ENCODE data around the gene SLC35E1. TPM values are rescaled to one million over a fixed set of nuclear protein-coding genes. Genes with fewer than 3 reads are reported as not detected.

SLC35E1 gene
- total and polyA plus RNA-seq, 2 of the 4 experiments (the other 2 are of a cell fraction), result 22.6 to 38.0 TPM

DNA sequence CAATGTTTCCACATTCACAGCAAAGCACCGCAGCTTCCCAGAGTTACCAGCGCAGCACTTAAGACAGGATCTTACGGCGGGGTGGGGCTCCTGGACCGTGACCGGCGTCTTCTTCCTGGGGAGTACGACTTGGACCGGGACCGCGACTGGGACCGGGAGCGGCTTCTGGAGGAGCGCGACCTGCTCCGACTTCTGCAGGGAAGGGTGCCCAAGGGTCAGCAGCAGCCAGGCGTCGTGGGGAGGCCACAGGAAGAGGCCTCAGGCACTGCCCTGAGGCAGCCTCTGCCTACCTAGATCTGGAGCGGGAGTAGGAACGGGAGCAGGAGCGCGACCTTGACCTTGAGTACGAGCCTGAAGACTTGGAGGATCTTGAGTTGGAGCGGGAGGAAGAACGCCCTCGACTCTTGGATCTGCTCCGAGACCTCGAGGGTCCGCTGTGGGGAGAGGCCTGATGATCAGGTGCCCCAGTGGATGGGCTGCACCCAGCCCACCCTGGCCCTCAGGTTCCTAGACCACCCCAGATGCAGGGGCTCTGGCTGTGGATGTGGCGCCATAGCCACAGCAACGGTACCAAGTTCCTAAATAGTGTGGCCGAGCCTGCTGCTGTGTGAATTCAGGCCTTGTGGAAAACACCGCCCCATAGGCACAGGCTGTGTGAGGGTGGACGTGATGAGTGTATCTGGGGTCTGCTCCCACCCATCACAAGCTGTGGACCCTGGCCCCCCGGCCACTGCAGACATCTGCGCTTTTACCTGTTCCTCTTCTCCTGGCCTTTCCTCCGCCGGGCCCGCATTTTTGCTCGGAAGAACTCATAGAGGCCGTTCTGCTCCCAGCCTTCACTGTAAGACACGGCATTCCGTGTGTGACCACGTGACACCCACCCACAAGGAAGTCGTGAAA, 51.9 kb downstream of the SLC35E1 start (continued):
- no peak for TF ChIP-seq NFE2L2 (IDR thresholded peaks at IDR 0.05; ENCODE audit: low read depth, low read length)

DNA sequence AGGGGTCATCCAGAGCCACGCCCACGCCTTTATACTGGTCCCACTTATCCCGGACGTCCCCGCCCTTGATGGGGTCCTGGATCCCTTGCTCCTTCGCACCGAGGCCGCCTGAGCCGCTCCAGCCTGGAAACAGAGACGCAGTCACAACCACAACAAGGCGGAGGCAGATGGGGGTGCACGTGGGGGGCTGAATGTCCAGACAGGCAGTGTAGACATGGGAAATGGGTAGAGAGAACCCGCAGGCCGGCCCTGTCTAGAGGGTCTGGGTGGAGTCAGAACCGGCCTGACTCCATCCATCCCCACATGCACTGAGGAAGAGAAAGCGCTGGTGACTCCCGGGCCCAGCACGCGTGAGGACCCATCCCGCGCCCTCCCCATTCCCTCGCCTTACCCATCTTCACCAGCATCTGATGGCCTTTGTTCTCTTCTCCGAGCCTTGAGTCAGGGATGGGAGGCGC, 53.0 kb downstream of the SLC35E1 start:
- Histone ChIP-seq H3K27me3 (ENCODE audit: control insufficient read depth, insufficient read depth, low read length) (no peaks in the 10 kb centered on the region), H3K4ac (ENCODE audit: low read depth, low read length) (no peak overlapping the region), H2AK5ac (ENCODE audit: low read depth, low read length) (no peak overlapping the region), H2AFZ (replicated peaks; ENCODE audit: low read length, poor library complexity) (no peak overlapping the region), H3K4me1 (ENCODE audit: control insufficient read depth, insufficient read depth, low read length) (no peaks in the 10 kb centered on the region), H2BK20ac (ENCODE audit: low read depth, low read length) (no peak overlapping the region), H4K8ac (ENCODE audit: low read depth in 2 of 2, low read length in 2 of 2) (no peak overlapping the region), H3K9me1 (ENCODE audit: insufficient read depth, low read length) (no peaks in the 10 kb centered on the region), H3K4me2 (ENCODE audit: low read depth, low read length) (no peak overlapping the region), H2BK5ac (ENCODE audit: low read depth, low read length, poor library complexity, severe bottlenecking) (no peak overlapping the region), H4K91ac (ENCODE audit: insufficient read depth, low read depth, low read length) (no peak overlapping the region), H4K5ac (ENCODE audit: low read depth, low read length) (no peak overlapping the region), H3K79me1 (ENCODE audit: low read depth in 1 of 2, low read length in 2 of 2) (peaks cover 3 to 13% of the 10 kb centered on the region in 2 experiments; a peak in 3 of 4 replicates), H3K18ac (ENCODE audit: low read depth, low read length) (no peak overlapping the region), H3K56ac (ENCODE audit: extremely low read depth, insufficient read depth, low read length) (no peak overlapping the region), H3K4me3 (ENCODE audit: insufficient read depth, low read depth, low read length) (no peak overlapping the region), H4K20me1 (ENCODE audit: insufficient read depth, low read length) (peaks cover 7% of the 10 kb centered on the region; the same call in 1 of the 2 replicates), H2BK15ac (ENCODE audit: low read depth, low read length) (no peak overlapping the region), H3K9ac (ENCODE audit: low read depth, low read length) (no peak overlapping the region), H2AK9ac (replicated peaks; ENCODE audit: low read depth, low read length, poor library complexity) (no peak overlapping the region), H3K27ac (ENCODE audit: insufficient read depth, low read length) (no peak overlapping the region), H3K36me3 (ENCODE audit: control insufficient read depth, insufficient read depth, low read length) (peaks cover 73% of the 10 kb centered on the region), H2BK120ac (ENCODE audit: low read depth, low read length) (no peak overlapping the region), H3K23ac (ENCODE audit: low read depth, low read length) (no peak overlapping the region), H3K9me3 (ENCODE audit: control insufficient read depth, insufficient read depth, low read length) (no peaks in the 10 kb centered on the region), H3K14ac (replicated peaks; ENCODE audit: low read depth, low read length) (no peak overlapping the region)
- no TSS peak for BruUV-seq (replicated peaks)
- ChIA-PET POLR2A (ENCODE audit: unreplicated experiment) (no interaction called here), CTCF (no interaction called here)
- no CpG with 5 or more reads among the region's 24 CpGs for WGBS, 2 experiments (ENCODE audit: extremely low coverage in 2 of 2, insufficient read length in 1 of 2)
- dilution Hi-C loops (cut with HindIII; ENCODE audit: low sequenced_read_pairs, unreplicated experiment) (no loop called here), intact Hi-C loops (cut with micrococcal nuclease) (no loop called here), in situ Hi-C loops (cut with MboI; ENCODE audit: low sequenced_read_pairs) (no loop called here)
- DNase-seq, result no peak
- ATAC-seq (ENCODE audit: low read depth), result no peak
- TF ChIP-seq MAZ (IDR thresholded peaks at IDR 0.05; ENCODE audit: borderline replicate concordance, low read depth, low read length) (no peak), SMC3 (IDR thresholded peaks at IDR 0.05; ENCODE audit: low read depth, low read length) (no peak), FOS (IDR thresholded peaks at IDR 0.05; ENCODE audit: low read depth, low read length) (no peak), NFE2L2 (IDR thresholded peaks at IDR 0.05; ENCODE audit: low read depth, low read length) (no peak), RAD21 (IDR thresholded peaks at IDR 0.05; ENCODE audit: low read length) (no peak), MXI1 (IDR thresholded peaks at IDR 0.05; ENCODE audit: borderline replicate concordance, low read depth, low read length) (no peak), CEBPB (IDR thresholded peaks at IDR 0.05; ENCODE audit: low read depth, low read length) (no peak), CHD1 (IDR thresholded peaks at IDR 0.05; ENCODE audit: low read depth, low read length) (no peak)
- TF ChIP-seq, protein P1, sequence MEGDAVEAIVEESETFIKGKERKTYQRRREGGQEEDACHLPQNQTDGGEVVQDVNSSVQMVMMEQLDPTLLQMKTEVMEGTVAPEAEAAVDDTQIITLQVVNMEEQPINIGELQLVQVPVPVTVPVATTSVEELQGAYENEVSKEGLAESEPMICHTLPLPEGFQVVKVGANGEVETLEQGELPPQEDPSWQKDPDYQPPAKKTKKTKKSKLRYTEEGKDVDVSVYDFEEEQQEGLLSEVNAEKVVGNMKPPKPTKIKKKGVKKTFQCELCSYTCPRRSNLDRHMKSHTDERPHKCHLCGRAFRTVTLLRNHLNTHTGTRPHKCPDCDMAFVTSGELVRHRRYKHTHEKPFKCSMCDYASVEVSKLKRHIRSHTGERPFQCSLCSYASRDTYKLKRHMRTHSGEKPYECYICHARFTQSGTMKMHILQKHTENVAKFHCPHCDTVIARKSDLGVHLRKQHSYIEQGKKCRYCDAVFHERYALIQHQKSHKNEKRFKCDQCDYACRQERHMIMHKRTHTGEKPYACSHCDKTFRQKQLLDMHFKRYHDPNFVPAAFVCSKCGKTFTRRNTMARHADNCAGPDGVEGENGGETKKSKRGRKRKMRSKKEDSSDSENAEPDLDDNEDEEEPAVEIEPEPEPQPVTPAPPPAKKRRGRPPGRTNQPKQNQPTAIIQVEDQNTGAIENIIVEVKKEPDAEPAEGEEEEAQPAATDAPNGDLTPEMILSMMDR (conservative IDR thresholded peaks at IDR 0.05; ENCODE audit: low read depth, low read length), result no peak
- TF ChIP-seq, protein P2, sequence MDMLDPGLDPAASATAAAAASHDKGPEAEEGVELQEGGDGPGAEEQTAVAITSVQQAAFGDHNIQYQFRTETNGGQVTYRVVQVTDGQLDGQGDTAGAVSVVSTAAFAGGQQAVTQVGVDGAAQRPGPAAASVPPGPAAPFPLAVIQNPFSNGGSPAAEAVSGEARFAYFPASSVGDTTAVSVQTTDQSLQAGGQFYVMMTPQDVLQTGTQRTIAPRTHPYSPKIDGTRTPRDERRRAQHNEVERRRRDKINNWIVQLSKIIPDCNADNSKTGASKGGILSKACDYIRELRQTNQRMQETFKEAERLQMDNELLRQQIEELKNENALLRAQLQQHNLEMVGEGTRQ (IDR thresholded peaks at IDR 0.05; ENCODE audit: low read depth, low read length), result no peak
- TF ChIP-seq, protein P3, sequence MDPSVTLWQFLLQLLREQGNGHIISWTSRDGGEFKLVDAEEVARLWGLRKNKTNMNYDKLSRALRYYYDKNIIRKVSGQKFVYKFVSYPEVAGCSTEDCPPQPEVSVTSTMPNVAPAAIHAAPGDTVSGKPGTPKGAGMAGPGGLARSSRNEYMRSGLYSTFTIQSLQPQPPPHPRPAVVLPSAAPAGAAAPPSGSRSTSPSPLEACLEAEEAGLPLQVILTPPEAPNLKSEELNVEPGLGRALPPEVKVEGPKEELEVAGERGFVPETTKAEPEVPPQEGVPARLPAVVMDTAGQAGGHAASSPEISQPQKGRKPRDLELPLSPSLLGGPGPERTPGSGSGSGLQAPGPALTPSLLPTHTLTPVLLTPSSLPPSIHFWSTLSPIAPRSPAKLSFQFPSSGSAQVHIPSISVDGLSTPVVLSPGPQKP (IDR thresholded peaks at IDR 0.05; ENCODE audit: borderline replicate concordance, low read depth, low read length), result no peak

Measured in IMR-90 (cell line).